GM20431 (cell line): ENCODE data around the gene ZNF326.

Source experiments
- in situ Hi-C: fragments of 300-500 bp; cut with MseI, MboI; formaldehyde crosslinking; loops from one replicate; pipeline ENCODE4 v1.15.0; 2020; ENCODE audit warnings: low sequenced_read_pairs; ENCODE audit not compliant: unreplicated experiment

Gene ZNF326

GRCh38 chr1:89993541-89993940 lies 1.4 kb upstream of the ZNF326 start:
- in situ Hi-C loops: loop anchor here (25.0 kb wide), 1 partner anchor 481 kb away; the partner anchor contains the start of gene LRRC8B

DNA sequence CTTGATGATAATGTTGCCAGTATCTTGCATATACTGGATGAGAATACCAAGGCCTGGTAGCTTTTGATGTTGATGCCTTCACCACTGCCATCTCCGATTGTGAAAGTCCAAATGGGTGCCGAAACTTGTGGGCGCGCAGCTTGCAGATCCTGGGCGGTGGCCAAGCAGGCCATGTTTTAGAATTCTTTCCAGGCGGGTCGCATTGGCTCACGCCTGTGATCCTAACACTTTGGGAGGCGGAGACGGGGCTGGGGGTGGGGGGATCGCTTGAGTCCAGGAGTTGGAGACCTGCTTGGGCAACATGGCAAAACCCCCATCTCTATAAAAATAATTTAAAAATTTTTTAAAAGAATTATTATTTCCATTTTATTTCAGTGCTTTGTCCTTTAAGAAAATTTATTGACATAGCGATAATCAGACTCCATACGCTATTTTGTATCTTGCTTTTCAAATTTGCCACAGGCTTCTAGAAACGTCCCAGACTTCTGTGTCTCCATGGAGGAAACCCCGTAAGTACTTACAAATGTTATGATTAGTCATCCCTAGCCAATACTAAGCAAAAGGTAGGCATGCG lies 592 bp upstream of the ZNF326 start:
- in situ Hi-C loops: loop anchor here (25.0 kb wide), 1 partner anchor 482 kb away; the partner anchor contains the start of gene LRRC8B

- in situ Hi-C loops: loop anchor here (25.0 kb wide), 1 partner anchor 484 kb away; the partner anchor contains the start of gene LRRC8B
Measured at GRCh38 chr1:89995598-89996449, 914 bp downstream of the ZNF326 start.

DNA sequence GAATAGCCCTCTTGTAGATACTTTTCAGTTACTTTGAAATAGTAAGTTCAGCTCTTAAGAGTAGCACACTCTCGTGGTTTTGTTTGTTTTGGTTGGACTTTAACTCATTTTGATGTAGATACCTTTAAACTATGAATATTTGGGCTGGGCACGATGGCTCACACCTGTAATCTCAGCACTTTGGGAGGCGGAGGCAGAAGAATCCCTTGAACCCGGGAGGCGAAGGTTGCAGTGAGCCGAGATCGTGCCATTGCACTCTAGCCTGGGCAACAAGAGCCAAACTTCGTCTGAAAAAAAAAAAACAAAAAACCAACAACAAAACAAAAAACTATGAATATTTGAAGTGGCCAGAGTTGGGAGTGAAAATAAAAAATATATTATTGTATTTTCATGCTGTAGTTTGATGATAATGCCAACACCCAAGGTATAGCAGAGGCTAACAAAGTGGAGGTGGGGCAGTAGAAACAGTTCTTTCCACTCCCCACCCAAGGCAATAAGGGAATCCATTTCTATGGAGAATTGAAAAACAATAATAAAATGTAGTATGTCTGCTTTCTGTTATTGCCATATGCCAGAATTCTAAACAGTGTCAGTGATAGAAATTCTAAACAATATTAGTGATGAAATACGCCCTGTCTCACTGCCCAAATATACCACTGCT lies 1.7 kb downstream of the ZNF326 start:
- in situ Hi-C loops: loop anchor here (25.0 kb wide), 1 partner anchor 484 kb away; the partner anchor contains the start of gene LRRC8B

GRCh38 chr1:89997152-89997551 lies 2.2 kb downstream of the ZNF326 start:
- in situ Hi-C loops: loop anchor here (25.0 kb wide), 1 partner anchor 485 kb away; the partner anchor contains the start of gene LRRC8B

- in situ Hi-C loops: loop anchor here (25.0 kb wide), 1 partner anchor 486 kb away; the partner anchor contains the start of gene LRRC8B
Measured at GRCh38 chr1:89998306-89998705, 3.4 kb downstream of the ZNF326 start.

GRCh38 chr1:89999208-89999607 lies 4.3 kb downstream of the ZNF326 start:
- in situ Hi-C loops: loop anchor here (25.0 kb wide), 1 partner anchor 487 kb away; the partner anchor contains the start of gene LRRC8B

DNA sequence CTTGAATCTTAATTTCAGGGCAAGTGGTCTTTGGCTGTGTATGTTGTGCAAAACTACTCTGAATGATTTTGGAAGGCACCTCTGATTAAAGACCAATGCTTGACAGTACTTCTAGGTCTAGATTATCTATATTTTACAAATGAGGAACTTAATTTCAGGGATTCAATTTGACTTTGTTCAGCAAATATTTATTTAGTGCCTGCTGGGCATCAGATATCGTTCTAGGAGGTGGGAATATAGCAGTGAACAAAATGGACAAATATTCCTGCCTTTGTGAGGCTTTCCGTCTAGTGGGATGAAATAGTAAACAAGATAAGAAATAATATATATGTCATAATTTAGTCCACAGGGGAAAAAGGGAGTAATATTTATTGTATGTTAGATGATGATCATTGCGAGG lies 4.7 kb downstream of the ZNF326 start:
- in situ Hi-C loops: loop anchor here (25.0 kb wide), 1 partner anchor 487 kb away; the partner anchor contains the start of gene LRRC8B

DNA sequence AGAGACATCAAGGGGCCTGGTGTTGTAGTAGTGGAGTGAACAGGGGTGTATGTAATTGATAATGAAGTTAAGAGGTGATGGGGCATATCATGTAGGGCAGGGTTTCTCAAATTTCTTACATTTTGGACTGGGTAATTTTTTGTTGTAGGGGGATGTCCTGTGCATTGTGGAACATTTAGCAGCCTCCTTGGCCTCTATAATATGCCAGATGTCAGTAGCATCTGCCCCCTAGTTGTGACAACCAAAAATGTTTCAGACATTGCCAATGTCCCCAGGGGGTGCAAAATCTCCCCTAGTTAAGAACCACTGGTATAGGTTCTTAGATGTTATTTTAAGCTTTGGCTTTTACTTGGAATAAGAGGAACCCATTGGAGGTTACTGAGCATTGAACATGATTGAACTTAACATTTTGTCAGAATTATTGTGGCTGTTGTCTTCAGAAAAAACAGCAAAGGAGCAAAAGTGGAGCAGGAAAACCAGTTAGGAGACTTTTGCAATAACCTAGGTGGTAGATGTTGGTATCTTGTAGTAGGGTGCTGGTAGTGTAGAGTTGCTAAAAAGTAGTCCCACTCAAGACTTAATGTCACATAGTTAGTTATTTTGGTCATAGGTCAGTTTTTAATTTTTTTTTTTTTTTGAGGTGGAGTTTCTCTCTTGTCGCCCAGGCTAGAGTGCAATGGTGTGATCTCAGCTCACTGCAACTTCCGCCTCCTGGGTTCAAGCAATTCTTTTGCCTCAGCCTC lies 6.2 kb downstream of the ZNF326 start:
- in situ Hi-C loops: no loop called here

DNA sequence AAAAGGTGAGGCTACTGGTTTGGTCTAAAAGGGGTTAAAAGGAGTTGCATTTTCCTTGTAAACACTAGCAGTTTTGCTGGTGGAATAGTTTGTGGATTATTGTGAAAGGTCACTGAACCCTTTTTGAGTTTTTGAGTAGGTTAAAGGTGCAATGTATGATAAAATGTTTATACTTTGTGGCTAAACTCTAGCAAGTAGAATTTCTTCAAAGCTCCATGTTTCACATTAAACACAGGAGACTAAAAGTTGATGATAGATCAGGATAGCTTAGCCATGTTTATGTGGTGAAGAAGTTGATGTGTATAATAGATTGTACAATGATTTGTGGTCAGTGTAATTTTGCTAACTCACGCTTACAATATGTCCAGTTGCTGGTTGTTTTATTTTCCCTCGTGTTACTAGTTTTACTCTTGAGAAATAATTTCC lies 13.1 kb downstream of the ZNF326 start:
- in situ Hi-C loops: no loop called here

GRCh38 chr1:90012300-90012699 lies 17.4 kb downstream of the ZNF326 start:
- in situ Hi-C loops: no loop called here

GRCh38 chr1:90023691-90024090 lies 28.8 kb downstream of the ZNF326 start:
- in situ Hi-C loops: no loop called here

- in situ Hi-C loops: no loop called here
Measured at GRCh38 chr1:90027281-90027680, 32.4 kb downstream of the ZNF326 start.

DNA sequence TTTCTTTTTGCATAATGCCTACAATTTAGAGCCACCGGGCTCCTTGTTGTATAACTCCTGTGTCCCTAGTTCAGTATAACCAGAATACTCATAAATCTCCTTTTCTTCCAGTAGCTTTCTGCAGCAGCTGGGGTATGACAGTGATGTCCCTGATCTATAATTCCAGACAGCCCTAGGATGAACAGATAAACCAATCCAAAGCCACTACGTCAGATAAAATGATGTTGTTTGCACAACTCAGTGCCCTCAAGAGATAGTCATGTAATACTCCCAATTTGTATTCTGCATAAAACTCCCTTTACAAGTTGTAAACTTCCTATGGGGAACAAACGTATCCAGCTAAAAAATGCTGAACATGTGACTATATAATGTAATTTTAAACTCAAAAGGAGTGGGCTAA lies 44.7 kb downstream of the ZNF326 start:
- in situ Hi-C loops: no loop called here

DNA sequence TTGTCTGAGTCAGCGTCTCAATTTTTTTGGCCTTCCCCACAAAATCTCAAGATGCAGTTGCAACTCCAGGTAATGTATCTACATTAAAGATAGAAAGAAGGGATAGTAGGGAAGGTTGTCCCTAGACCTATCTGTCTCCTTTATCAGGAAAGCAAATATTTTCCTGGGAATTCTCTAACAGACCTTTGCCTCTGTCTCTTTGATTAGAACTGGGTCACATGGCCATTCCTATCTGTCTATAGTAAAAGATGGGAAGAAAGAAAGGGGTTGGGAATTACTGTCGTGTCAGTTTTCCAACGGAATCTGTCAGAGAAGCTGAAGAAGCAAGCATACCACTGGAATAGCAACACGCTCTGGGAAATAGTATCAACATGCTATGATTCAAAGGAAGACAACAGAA lies 48.7 kb downstream of the ZNF326 start:
- in situ Hi-C loops: no loop called here

GRCh38 chr1:90044346-90044745 lies 49.4 kb downstream of the ZNF326 start:
- in situ Hi-C loops: no loop called here

DNA sequence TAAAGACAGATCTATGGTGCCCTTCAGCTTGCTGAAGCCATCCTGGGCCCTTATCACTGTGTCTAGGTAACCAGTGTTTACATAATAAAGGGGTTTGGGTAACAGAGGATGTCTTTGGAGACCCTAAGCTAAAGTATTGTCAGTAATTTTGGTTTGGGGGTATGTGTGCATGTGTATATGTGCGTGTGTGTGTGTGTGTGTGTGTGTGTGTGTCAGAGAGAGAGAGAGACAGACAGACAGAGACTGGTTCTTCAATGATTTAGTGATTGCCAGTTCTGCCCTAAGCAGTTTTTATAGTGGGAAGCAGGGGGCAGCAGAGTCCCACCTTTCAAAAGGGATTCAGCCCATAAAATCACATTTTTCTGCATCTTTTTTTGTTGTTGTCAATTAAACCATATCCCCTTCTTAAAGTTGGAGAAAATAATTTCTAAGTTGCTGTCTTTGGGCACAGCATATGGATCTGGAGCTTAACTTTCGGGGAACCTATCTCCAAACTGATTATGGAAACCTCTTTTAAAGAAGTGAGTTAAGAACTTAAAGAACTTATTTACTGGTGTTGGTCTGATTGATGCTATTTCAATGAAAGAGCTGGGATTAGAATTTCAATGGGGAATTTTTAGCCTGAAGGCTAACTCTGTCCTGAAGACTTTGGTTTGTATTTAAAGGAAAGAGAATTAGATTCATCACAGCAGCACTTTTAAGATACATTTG lies 51.1 kb downstream of the ZNF326 start:
- in situ Hi-C loops: no loop called here

DNA sequence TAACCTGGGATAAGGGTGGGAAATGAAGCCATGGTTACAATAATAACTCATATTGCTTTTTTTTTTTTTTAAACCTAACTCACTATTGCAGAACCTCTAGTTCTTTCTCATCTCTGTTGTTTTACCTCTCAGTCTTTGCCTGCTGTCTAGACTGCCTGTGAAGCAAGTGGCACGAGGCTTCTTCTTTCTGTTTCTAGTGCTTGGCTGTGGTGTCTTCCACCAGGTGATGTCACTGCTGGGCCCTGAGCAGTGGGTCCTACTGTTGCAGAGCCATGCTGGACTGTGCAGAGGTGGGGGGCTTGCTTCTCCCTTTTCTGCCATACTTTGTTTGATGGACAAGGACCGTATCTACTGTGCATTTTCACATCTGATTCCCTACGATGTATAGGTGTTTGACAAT lies 51.7 kb downstream of the ZNF326 start:
- in situ Hi-C loops: no loop called here

DNA sequence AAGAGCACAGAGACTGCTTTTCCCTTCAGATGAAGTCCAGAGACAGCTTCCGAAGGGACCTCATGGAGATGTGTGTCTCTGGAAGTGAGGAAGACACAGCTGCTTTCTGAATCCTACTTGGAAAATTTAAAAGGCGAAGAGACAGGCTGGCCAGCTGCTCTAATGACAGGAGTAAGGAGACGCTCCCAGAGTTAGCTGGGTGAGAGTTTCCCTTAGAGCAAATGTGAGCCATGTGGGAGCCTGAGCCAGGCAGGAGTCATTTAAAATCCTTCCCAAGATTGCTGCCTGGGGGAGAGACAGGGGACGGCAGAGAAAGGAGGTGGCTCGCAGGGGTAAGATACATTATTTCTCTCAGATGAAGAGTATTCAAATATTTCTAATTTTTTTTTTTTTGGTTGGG lies 53.1 kb downstream of the ZNF326 start:
- in situ Hi-C loops: no loop called here
